AG04450 (cell line): ENCODE results near the gene GLTPD2. TPM values are rescaled to one million over a fixed set of nuclear protein-coding genes. Genes with fewer than 3 reads are reported as not detected.

Source experiments
- CTCF ChIA-PET: fragments of 300-600, 350-600 bp; formaldehyde crosslinking; extraction: SDS; loops from one replicate; lab custom pipeline; 2022; ENCODE audit warnings: antibody characterized with exemption, inconsistent platforms; lab: Charles Lee
- POLR2A ChIA-PET: fragments of 350-600 bp; formaldehyde crosslinking; extraction: SDS; loops from one replicate; lab custom pipeline; 2021; ENCODE audit warnings: antibody characterized with exemption, inconsistent platforms; lab: Yijun Ruan, JAX
- DNase-seq: peaks from one replicate; pipeline ENCODE4 v3.0.0-alpha.2; 2011; ENCODE audit warnings: low read depth, low spot score
- H3K27ac ChIP-seq: one replicate; pipeline ENCODE4 v1.5.1; 2012; ENCODE audit warnings: low read depth, low read length, control low read depth
- H3K27me3 ChIP-seq: one replicate; pipeline ENCODE4 v1.6.0; 2012; ENCODE audit warnings: low read length; ENCODE audit not compliant: control insufficient read depth, insufficient read depth
- H3K4me3 ChIP-seq: 2 replicates; pipeline ENCODE4 v1.5.1; 2011; ENCODE audit warnings: mild to moderate bottlenecking, low read depth, low read length, control low read depth
- H3K9me3 ChIP-seq: 2 replicates; pipeline ENCODE4 v1.5.1; 2012; ENCODE audit warnings: low read length; ENCODE audit not compliant: control insufficient read depth, insufficient read depth
- CTCF ChIP-seq: IDR thresholded peaks from 2 replicates; pipeline ENCODE4 v1.5.1; 2011; ENCODE audit warnings: low read depth, low read length, control low read depth, inconsistent platforms
- polyA plus RNA-seq: library from polyadenylated mRNA; depleted of rRNA; stranded (reverse); fragments of >200 nt; gene quantifications from 2 replicates; pipeline ENCODE4 v1.2.3, GENCODE V29; 2011

Gene GLTPD2
- polyA plus RNA-seq, 1 experiment, result not detected

DNA sequence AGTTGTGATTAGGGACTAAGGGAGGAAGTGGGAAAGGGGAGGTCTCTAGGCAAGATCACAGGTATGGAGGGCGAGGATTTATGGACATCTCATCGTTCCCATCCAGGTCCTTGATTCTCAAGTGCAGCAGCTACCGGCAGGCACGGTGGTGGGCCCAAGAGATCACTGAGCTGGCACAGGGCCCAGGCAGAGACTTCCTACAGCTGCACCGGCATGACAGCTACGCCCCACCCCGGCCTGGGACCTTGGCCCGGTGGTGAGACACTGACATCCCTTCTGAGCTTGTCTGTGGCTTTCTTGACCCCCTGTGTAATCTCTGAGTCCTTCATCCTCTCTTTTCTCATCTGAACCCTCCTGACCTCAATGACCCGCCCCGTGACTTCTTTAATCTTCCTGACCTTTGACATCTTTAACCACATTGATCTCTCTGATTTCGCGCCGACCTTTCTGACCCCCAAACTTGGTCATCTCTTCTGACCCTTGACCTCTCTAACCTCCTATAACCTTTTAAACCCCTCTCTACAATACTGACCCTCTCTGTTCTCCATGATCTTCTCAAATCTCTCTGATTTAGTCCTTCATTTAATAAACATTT lies 22.0 kb downstream of the GLTPD2 start:
- H3K27ac ChIP-seq, result no peak overlapping the region
- POLR2A ChIA-PET, result interaction anchor here (0.9 kb wide), 1 partner anchor 14 kb away, joined by 4 read pairs; no protein-coding TSS in a partner anchor
- DNase-seq, result no peak
- no peaks in the 10 kb centered on the region; the same call in 1 of the 2 replicates for H3K9me3 ChIP-seq
- CTCF ChIA-PET, result interaction anchor here (0.6 kb wide), 1 partner anchor 45 kb away, joined by 4 read pairs; no protein-coding TSS in a partner anchor
- no peaks in the 10 kb centered on the region for H3K27me3 ChIP-seq
- H3K4me3 ChIP-seq, result no peak overlapping the region
- TF ChIP-seq CTCF, result no peak

- Histone ChIP-seq H3K4me3 (no peak overlapping the region), H3K27me3 (no peaks in the 10 kb centered on the region), H3K9me3 (no peaks in the 10 kb centered on the region; the same call in 1 of the 2 replicates), H3K27ac (no peak overlapping the region)
- CTCF ChIA-PET, result interaction anchor here (1.1 kb wide), 1 partner anchor 21 kb away, joined by 3 read pairs; no protein-coding TSS in a partner anchor
- TF ChIP-seq CTCF, result no peak
- POLR2A ChIA-PET, result no interaction called here
- DNase-seq, result no peak
Measured at GRCh38 chr17:4811471-4811870, 22.7 kb downstream of the GLTPD2 start.

DNA sequence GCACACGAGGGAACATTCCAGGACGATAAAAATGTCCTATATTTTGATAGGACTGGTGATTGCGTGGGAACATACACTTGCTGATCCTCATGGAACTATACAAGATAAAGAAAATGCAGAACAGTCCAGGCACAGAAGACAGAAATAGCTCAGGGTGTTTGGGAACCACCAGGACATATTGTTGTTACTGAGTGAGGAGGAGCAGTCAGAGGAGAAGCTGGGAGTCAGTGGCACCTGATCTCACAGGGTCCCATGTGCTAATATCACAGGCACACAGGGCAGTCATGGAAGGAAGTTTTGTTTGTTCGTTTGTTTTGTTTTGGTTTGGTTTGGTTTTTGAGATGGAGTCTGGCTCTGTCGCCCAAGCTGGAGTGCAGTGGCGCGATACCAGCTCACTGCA lies 23.9 kb downstream of the GLTPD2 start:
- no peaks in the 10 kb centered on the region for H3K9me3 ChIP-seq
- ChIA-PET POLR2A (no interaction called here), CTCF (interaction anchor here (1.1 kb wide), 1 partner anchor 22 kb away, joined by 3 read pairs; no protein-coding TSS in a partner anchor)
- no peak overlapping the region for H3K4me3 ChIP-seq
- DNase-seq, result no peak
- TF ChIP-seq CTCF, result no peak
- no peaks in the 10 kb centered on the region for H3K27me3 ChIP-seq
- no peak overlapping the region for H3K27ac ChIP-seq

- no peaks in the 10 kb centered on the region for H3K27me3 ChIP-seq
- ChIA-PET POLR2A (no interaction called here), CTCF (interaction anchor here (1.0 to 1.4 kb wide), 2 partner anchors 42 to 70 kb away, joined by 3 read pairs; no protein-coding TSS in a partner anchor)
- DNase-seq, result no peak
- peak; percentile 37 for TF ChIP-seq CTCF
- no peak overlapping the region for H3K4me3 ChIP-seq
- H3K9me3 ChIP-seq, result no peaks in the 10 kb centered on the region
- no peak overlapping the region for H3K27ac ChIP-seq
Measured at GRCh38 chr17:4815043-4815675, 26.4 kb downstream of the GLTPD2 start.

DNA sequence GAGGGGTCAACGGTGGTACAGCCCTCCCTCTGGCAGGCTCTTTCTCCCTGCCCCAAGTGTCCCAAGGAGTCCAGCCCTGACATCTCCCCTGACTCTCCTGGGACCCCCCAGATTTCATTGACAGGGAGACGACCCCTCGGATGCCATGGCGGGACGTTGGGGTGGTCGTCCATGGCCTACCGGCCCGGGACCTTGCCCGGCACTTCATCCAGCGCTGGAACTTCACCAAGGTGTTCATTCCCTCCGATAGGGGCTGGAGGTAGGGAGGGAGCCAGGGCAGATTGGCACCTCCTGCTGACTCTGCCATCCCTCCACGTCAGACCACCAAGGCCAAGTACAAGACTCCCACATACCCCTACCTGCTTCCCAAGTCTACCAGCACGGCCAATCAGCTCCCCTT lies 28.1 kb downstream of the GLTPD2 start:
- POLR2A ChIA-PET, result interaction anchor here (0.8 kb wide), 1 partner anchor 123 kb away, joined by 3 read pairs; the partner anchor contains the start of genes RNF167 and SLC25A11
- CTCF ChIA-PET, result interaction anchor here (0.6 kb wide), 1 partner anchor 73 kb away, joined by 5 read pairs; no protein-coding TSS in a partner anchor
- TF ChIP-seq CTCF, result no peak

More for the DNA sequence above, 28.1 kb downstream of the GLTPD2 start:
- no peak overlapping the region for H3K4me3 ChIP-seq
- H3K27me3 ChIP-seq, result no peaks in the 10 kb centered on the region
- no peaks in the 10 kb centered on the region for H3K9me3 ChIP-seq
- no peak for DNase-seq
- no peak overlapping the region for H3K27ac ChIP-seq
